ENCODE data around the gene ADAMTS17.

ADAMTS17 gene

DNA sequence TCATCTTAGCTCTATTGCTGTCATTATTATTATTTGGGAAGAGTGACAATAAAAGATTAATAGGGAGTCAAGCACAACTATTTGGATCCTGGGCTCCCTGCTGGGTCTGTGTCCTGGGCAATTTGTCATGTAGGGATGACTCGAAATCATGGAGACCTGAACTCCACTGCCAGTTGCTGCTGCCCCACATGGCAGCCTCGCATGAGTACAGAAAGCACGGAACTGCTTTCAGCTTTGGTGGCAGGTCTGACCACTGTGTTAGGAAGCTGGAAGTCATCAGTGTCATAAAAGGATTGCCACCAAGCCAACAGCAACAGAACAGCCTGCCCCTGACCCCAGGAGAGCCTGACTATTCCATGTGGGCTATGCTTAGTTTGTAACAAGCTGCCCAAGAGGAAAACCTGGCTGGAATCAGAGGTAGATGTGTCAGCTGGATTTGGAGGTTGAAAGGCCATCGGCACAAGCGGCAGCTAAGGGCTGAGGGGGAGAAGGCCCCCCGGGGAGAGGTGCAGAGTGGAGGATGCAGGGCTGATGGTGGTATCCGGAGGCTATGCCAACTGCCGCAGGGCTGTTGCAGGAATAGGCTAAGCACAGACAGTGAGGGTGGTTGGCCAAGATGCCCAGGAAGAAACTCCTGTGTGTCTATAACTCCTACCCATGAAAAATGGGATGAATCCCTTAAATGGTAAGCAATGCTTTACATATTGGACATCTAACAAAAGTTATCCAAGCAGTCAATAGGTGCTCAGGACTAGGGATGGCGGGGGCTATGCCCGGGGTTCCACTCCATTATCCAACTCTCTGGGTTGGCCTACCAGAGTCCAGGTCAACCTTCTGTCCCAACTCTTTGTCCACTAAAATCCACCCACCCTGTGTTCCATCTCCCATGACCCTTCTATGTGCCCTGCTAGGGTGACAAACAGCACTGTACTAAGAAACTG lies 291.6 kb downstream of the ADAMTS17 start:
- no peak for DNase-seq (ENCODE audit: low read depth)

DNA sequence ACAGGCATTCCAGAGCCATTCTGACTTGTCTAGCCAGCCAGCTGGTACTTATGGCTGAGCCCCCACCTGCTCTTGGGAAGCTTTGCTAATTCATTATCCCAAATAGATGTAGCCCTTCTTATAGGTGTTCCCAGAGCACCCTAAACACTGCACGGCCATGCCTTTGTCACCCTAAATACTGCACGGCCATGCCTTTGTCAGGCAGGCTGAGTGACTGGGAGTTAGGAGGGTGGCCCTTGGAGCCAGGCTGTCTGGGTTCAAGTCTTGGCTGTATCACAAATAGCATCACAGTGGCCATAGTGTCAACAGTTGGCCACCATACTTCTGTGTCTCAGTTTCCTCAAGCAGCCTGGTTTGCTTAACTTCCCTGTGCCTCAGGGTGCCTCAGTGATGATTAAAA lies 292.3 kb downstream of the ADAMTS17 start:
- no peak for DNase-seq (ENCODE audit: low read depth)

DNA sequence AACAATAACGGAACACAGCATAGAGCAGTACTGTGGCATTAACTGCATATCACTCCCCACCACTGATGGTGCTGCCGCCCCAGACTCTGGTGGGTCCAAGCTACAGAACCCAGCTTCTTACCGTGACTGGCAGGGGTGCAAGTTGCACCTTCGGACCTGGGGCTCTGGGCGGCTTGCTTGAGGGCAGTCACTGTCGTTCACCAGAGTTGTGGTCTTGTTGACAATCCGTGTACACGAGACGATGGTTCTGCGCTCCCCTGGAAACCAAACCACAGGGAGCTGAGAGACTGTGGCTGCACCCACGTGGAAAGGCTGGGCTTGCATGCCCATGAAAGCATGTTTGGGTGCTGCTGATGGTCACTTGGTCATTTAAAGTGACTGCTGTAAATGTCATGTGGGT lies 293.0 kb downstream of the ADAMTS17 start:
- DNase-seq (ENCODE audit: low read depth) = no peak

DNA sequence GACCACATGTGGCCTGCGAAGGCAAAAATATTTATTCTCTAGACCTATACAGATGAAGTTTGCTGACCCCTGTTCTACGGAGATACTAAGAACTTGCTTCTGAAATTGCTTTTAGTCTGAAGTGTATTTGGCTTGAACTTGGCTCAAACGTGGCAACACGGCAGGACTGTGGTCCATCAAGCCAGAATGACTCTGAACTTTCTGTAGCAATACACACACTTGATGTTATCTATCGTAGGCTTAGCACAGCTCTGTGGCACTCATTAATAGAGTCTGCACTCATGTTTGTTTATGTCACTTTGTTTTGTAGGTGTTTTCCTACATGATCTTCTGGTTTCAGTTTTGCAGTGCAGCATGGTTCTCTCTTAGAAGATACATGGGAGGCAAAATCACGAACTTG lies 298.1 kb downstream of the ADAMTS17 start:
- no peak for DNase-seq (ENCODE audit: low read depth)

DNA sequence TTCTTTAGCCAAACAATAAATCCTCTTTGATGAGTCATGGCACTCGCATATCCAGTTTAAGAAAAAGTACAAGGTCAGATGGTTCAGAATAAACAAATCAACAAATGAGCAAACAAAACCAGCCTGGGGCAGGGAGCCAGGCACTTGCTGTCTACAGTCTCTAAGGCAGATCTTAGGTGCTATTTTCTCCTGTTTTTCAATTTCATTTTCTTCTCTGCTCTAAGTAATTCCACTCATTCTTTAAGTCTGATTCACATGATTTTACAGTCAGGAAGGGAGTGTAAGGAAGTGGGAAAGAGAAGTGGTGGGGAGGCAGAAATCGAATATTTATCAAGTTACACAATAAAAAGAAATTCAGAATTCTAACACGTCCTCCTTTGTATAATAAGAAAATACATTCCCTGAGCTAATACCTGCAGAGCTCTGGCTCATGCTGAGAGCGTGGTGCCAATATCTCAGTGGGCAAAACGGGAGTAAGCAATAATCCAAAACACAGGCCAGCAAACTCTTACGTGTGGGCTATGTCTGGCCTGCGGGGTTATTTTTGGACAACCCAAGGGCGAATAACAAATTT lies 298.6 kb downstream of the ADAMTS17 start:
- peak; percentile 86 for DNase-seq (ENCODE audit: low read depth)

DNA sequence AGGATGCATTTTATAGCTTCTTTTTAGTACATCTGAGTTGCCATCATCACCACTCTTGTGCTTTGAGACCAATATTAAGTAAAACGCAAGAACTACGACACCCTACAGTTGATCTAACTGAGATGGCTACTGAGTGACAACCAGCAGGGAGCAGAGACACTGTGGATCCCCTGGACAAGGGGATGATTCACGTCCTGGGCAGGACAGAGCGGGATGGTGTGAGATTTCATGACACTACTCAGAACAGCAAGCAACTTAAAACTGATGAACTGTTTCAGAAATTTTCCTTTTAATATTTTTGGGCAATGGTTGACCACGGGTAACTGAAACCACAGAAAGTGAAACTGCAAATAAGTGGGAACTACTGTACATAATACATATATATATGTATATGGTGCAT lies 299.2 kb downstream of the ADAMTS17 start:
- DNase-seq (ENCODE audit: low read depth) = peak; percentile 59

DNA sequence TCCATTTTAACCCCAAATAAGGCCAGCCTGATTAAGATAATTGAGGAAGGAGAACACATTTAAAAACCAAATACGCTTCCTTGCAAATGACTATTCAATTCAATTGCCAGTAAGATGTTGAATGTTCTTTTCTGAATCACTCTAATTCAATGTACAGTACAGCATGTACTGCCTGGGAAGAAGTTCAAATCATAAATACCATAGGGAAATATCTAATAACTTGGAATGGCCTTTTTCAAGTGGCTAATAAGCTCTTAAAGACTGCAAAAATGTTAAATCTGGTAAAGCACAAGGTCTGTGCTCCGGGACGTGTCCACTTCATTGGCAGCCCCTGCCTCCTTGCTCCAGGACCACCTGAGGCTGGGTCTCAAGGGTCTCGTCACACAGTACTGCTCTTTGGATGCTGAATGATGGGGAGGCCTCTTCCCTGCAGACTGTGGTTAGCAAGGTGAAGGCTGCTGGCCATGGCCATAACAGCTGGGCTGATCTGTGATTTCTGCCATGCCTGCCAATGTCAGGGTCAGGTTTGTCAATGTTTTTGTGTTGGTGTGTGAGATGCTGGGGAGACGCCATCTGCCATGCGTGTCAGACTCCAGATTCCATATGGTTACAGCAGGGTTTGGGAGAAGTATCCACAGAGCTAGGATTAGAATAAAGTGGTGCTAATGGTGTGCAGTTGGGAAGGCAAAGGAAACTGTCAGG lies 300.5 kb downstream of the ADAMTS17 start:
- no peak for DNase-seq (ENCODE audit: low read depth)

DNA sequence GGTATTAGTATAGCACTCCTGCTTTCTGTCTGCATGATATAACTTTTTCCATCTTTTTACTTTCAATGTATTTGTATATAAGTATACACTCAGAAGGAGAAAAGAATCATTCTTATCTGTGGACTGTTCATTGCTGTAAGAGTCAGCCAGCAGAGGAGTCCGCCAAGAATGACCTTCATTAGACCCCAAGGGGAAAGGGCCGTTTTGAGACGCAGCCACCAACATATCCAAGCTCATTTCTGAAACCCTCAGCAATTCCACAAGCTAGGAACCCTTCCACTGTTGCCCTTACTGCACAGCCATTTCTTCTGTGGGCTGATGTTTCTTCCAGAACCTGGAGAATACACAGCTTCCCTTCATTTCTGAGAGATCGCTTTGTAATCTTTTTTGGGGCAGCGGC lies 301.8 kb downstream of the ADAMTS17 start:
- no peak for DNase-seq (ENCODE audit: low read depth)

DNA sequence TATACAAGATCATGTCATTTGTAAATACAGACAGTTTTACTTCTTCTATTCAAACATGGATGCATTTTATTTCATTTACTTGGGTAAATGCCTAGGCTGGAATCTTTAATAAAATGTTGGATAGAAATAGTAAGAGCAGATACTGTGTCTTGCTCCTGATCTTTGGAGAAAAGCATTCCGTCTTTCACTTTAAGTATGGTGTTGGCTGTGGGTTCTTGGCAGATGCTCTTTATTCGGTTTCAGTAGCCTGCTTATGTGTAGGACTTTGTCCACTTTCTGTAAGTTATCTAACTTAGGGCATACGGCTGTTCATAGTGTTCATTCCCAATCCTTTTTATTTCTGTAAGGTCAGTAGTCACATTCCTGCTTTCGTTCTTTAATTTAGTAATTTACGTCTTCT lies 303.0 kb downstream of the ADAMTS17 start:
- no peak for DNase-seq (ENCODE audit: low read depth)

DNA sequence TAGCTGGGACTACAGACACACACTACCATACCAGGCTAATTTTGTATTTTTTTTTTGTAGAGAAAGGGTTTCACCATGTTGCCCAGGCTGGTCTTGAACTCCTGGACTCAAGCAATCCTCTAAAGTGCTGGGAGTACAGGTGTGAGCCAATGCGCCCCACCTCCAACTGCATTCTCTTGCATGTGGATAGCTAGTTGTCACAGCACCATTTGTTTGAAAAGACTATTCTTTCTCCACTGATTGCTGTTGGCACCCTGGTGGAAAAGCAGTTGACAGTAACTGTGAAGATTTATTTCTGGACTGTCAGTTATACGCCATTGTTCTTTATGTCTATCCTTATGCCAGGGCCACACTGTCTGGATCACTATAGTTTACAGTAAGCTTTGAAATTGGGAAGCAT lies 303.9 kb downstream of the ADAMTS17 start:
- DNase-seq (ENCODE audit: low read depth) = no peak

DNA sequence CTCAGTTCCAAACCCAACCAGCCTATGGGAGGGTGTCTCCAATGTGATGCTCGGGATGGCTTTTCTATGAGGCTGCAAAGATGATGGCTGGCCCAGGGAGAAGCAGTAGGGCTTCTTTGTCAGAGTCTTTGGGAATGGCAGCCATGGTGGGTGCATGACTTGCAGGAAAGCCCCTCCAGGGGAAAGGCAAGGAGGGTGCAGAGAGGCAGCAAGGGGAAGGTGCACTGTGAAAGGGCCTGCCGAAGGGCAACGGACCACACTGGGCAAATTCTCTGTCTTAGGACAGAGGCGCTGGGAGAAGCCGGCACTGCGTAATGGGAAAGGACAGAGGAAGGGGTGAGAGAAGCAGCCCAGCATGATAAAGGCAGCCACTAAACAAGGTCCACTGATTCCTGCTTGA lies 305.8 kb downstream of the ADAMTS17 start:
- DNase-seq (ENCODE audit: low read depth) = no peak

DNA sequence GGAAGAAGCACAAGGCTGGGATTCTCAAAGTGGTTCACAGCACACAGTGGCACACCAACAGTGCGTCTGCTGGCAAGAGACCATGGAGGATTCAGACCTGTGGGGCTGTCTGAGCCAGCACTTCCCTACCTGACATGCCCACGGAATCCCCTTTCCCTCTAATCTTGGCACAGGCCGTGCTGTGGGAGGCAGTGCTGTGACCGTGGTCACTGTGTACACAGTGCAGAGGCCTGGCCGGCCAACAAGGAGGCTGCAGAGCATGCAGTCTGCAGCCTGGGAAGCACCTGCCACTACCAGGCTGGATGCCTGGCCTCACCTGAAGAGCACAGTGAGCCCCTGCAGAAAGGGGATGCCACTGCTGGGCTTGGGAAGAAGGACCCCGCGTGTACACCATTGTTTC lies 307.6 kb downstream of the ADAMTS17 start:
- no peak for DNase-seq (ENCODE audit: low read depth)

DNA sequence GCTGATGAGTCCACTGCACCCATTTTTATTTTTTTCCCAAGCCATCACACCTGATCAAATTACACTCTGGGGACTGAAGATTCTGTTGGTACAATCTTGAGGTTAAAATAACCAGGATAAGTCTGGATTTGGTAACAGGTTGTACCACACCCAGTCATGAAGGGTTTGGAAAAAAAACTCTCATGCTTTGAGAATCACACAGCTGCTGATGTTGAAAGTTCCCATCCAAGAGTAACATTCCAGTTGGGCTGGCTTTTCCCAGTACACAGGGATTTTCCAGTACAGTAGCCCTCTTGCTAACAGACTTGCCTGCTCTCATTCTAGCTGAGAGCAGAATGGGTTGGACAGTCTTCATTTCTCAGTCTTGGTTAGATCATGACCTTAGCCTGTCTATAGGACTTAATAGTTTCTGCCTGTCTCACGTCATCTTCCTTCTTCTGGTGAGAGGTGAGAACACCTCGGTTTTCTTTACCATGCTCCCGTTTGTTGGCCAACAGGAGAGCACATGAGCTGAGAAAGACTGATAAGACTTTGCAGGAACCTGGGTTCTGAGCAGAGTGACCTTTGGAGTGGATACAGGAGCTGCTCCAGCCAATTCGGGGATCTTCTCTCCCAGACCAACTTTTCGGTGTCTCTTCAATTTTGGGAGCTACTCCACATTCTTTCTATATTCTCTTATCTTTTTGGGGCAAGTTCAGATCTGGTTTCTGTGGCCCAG lies 308.5 kb downstream of the ADAMTS17 start:
- DNase-seq (ENCODE audit: low read depth) = no peak

DNA sequence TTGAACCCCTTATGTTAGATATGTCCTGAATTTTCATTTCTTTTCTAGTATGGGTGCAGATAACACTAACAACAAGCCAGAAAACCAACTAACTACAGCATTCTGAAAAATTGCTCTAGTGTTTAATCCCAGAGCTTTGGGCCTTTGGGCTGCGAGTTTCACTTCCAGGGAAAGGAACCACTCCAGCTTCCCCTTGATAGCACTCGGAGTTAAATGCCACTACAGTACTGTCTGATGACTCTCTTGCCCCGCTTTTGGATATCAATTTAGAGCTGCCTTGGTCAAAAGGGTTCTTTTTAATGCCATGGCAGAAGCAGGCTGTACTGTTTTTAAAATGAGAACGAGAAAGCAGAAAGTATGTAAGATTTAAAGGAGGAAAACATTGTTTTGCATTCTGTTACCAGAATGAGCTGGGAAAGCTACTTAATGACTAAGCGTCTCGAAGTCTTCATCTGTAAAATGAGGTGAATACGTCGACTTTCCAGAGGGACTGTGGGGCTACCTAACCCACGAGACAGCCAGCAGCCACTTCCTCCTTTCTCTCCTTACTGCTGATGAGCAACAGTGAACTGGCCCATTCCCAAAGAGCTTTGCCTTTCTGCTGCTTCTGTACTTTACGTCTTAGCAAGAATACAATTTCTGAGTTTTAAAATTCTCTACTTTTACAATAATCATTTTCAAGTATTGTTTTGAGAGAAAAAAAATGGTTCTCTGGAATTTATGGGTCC lies 309.3 kb downstream of the ADAMTS17 start:
- peak; percentile 58 for DNase-seq (ENCODE audit: low read depth)

DNA sequence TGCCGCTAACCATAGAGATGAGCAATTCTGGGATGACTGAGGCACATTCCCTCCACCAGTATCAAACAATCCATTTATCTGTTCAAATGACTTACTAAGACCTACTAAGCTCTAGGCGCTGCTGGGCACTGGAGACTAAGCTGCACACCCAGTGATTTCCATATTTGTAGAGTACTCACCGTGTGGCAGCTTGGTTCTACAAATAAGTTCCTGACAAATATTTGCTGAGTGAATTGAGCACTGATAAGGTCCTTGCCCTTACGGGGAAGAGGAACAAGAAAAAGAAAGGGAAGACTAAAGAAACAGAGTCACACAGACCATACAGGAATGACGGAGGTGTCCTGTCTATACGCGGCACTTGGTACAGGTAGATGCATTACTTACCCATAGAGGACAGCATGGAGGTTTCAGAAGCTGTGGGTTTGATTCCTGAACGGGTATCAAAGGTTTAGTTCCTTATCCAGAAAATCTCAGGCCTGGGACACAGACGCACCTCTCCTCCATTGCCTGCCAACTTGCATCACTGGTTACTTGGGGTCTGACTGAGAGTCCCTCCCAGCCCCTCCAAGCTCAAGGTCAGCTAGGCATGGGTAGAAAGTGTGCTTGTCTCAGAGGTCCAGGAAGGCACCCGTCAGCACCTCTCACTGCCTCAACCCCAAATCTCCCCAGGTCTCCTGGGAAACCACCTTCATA lies 310.0 kb downstream of the ADAMTS17 start:
- no peak for DNase-seq (ENCODE audit: low read depth)

DNA sequence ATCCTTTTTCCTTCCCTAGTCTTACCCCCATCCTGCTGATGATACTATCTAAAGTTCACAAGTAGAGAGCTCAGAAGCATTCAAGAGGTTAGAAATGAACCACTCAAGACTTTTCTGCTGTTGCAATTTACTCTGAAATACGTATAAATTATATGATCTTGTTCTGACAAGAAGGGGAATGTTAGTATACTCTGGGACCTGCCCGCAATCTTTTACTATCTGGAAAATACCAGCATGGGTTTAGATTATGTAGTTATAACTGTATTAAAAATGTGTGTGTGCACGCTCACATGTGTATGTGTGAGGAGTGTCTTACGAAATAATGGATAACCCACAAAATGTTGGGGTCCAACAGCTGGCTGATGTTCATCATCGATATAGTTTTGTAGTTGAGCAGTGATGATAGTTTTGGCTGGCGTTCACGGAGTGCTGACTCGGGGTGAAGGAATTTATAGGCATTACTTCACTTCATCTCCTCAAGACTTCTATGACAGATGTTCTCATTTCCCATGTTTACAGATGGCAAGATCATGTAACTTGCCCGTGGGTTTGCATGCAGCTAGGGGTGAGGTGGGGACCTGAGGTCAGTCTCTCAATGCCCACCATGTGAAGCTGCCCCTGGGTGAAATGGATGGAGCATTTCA lies 311.1 kb downstream of the ADAMTS17 start:
- DNase-seq (ENCODE audit: low read depth) = peak; percentile 52

DNA sequence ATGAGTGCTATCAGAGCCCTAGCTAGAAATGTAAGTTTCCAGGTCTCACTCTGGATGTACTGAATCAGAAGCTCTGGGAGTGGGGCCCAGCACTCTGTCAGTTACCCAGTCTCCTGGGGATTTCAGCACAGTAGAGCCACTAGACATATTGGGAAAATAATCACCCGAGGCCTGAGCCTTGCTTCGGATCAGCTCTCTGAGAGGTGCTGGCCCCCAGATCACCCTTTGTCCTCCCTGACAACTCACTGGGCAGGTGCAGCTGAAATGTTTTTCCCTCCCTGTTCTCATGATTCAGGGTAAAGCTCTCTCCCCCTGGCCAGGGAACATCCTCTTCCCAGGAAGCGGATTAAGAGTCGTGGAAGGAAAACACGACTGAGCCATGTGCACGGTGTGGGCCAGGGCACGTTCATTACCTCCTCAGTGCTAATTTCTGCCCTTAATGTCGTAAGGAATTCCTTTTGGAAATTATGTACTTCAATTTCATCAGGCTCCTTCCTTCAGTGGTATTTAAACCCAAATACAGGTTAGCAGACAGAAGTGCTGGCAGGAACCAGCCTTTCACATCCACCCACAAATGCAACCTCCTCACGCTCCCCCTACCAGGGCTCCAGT lies 311.8 kb downstream of the ADAMTS17 start:
- DNase-seq (ENCODE audit: low read depth) = no peak

DNA sequence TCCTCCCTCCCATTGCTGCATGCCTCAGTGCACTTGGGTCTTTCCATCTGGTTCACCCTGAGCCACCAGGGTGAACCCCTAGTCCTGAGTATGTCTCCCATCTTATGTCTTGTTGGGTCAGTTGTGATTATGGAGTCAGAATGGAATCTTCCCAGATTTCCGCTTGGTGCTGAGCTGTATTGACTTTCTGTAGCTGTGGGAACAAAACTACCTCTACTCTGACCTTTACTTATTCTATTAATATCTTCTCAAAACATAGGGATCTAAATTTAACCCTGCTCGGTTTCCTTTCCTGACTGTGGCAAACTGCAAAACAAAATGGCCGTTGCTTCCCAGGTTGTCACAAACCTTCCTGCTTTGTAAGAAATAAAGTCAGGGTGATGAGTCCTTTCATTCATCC lies 312.7 kb downstream of the ADAMTS17 start:
- DNase-seq (ENCODE audit: low read depth) = no peak

DNA sequence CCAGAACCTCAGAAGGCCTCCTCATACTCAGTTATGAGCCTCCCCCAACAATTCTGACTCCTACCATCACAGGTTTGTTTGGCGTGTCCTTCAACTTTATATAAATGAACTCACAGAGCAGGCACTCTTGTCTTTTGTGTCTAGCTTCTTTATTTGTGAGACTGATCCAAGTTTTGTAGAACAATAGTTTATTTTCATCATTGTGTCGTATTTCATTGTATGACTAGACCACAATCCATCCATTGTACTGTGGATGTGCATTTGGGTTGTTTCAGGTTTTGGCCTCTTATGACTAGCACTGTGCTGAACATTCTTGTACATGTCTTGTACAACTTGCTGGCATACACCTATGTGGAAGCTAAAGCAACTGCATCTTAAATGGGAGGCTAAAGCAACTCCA lies 315.7 kb downstream of the ADAMTS17 start:
- no peak for DNase-seq (ENCODE audit: low read depth)

DNA sequence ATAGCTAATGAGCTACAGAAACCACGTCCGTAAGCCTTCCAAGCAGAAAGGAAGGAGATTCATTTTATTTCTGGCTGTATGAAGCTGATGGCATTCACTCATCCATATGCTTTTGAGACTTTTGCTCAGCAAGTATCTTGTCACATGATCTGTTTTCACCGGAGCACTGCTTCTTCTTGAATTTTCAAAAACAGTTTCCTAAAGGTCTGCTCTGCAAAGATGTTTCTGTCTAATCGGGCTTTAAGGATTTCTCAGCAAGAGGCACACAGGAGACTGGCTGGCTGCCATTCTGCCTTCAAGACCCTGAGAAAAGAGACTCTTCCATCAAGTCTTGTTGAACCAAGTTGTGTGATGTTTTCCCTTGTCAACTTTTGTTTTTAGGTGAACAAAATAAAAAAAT lies 319.0 kb downstream of the ADAMTS17 start:
- DNase-seq (ENCODE audit: low read depth) = no peak

All from ELR (cell line).